Thoracic aorta (tissue), 2 donors: Measurements from ENCODE around the gene GRB10. TPM values are rescaled to one million over a fixed set of nuclear protein-coding genes. Genes with fewer than 3 reads are reported as not detected.
A peak's percentile ranks its signal among the peaks of the same experiment; 100 is the strongest.

ENCODE experiments used
- ATAC-seq: fragments of 150-250 bp; one replicate; pipeline ENCODE4 v1.8.0; 2017; ENCODE audit warnings: low read depth; ENCODE audit not compliant: insufficient number of reproducible peaks, low FRiP score
- DNase-seq: peaks from one replicate; pipeline ENCODE4 v3.0.0-alpha.2; 2020; ENCODE audit warnings: low spot score
- H3K27ac ChIP-seq, 2 donors: fragments of 200-600 bp; sonication (generic); 1 replicate in 1 of 2; 2 replicates in 1 of 2; pipeline ENCODE4 v1.5.1; 2016; ENCODE audit warnings: mild to moderate bottlenecking in 2 of 2, moderate library complexity in 2 of 2
- H3K27me3 ChIP-seq: fragments of 200-600 bp; sonication (generic); replicated peaks from 2 replicates; pipeline ENCODE4 v1.6.0; 2016; ENCODE audit warnings: mild to moderate bottlenecking; ENCODE audit not compliant: insufficient read depth
- H3K36me3 ChIP-seq: fragments of 200-600 bp; sonication (generic); one replicate; pipeline ENCODE4 v1.5.1; 2016
- H3K4me1 ChIP-seq, 2 donors: fragments of 200-600 bp; sonication (generic); 1 replicate in 1 of 2; 2 replicates in 1 of 2; pipeline versions ENCODE4 v1.5.1 to v1.6.0; 2016; ENCODE audit warnings: low read depth in 2 of 2, mild to moderate bottlenecking in 1 of 2; ENCODE audit not compliant: control insufficient read depth in 1 of 2
- H3K4me3 ChIP-seq: fragments of 200-600 bp; sonication (generic); 2 replicates; pipeline ENCODE4 v1.5.1; 2016; ENCODE audit warnings: mild to moderate bottlenecking
- H3K9me3 ChIP-seq: fragments of 200-600 bp; sonication (generic); 2 replicates; pipeline ENCODE4 v1.5.1; 2016
- total RNA-seq, 2 donors: library from RNA; depleted of rRNA; stranded (reverse); fragments of >200 nt; gene quantifications; one replicate each; pipeline versions ENCODE4 v1.1.0 to v1.2.3, GENCODE V29; 2016
- TF ChIP-seq, protein P1 (sequence below): fragments of 200-600 bp; sonication (generic); IDR thresholded peaks from one replicate; pipeline ENCODE4 v1.5.1; 2019; ENCODE audit warnings: antibody characterized with exemption

GRB10 gene
- total RNA-seq, 2 donors from 2014 or later = 59.2 to 104 TPM

DNA sequence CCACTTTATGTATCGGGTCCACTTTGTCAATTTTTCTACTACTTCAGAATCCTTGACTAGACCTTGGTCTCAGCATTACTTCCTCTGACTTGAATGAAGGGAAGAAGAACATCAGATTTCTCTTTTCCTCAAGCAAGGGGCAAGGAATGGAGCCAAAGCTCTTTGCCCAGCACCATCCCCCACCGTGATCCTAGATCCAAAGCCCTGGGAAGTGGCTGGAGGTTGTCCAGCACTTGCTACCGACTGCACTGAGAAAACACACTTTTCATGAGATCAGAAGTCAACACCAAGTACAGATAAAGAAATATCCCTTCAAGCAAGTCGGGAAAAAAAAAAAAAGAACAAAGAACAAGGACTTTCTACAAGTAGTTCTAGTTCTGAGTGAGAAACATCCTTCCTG is 115.4 kb downstream of the GRB10 start:
- Histone ChIP-seq H3K4me1 (peaks cover 43 to 59% of the 10 kb centered on the region in 2 donors), H3K27me3 (no peaks in the 10 kb centered on the region), H3K36me3 (no peaks in the 10 kb centered on the region), H3K4me3 (peak overlapping the region; percentile 12), H3K27ac (peak overlapping the region; percentile 73 to 77), H3K9me3 (no peaks in the 10 kb centered on the region)
- DNase-seq = no peak
- TF ChIP-seq, protein P1, sequence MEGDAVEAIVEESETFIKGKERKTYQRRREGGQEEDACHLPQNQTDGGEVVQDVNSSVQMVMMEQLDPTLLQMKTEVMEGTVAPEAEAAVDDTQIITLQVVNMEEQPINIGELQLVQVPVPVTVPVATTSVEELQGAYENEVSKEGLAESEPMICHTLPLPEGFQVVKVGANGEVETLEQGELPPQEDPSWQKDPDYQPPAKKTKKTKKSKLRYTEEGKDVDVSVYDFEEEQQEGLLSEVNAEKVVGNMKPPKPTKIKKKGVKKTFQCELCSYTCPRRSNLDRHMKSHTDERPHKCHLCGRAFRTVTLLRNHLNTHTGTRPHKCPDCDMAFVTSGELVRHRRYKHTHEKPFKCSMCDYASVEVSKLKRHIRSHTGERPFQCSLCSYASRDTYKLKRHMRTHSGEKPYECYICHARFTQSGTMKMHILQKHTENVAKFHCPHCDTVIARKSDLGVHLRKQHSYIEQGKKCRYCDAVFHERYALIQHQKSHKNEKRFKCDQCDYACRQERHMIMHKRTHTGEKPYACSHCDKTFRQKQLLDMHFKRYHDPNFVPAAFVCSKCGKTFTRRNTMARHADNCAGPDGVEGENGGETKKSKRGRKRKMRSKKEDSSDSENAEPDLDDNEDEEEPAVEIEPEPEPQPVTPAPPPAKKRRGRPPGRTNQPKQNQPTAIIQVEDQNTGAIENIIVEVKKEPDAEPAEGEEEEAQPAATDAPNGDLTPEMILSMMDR = no peak
- ATAC-seq = no peak

DNA sequence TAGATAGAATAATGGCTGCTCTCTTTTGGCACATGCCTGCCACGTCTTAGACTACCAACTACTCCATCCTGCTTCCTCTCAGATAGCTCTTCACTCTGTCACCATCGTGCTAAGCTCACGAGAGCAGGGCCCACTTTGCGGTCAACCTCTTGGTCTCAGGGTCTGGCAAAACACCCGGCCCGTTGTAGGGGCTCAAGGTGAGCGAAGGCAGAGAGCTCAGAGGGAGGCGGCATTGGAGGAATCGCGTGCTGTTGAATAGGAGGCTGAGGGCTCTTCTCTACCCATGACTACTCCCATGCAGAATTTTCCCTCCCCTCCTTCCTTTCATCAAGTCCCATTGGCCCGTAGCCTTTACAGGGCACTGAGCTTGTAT is 116.6 kb downstream of the GRB10 start:
- Histone ChIP-seq H3K9me3 (no peaks in the 10 kb centered on the region), H3K36me3 (no peaks in the 10 kb centered on the region), H3K27ac (peak overlapping the region in 1 of 2 donors; percentile 77), H3K4me3 (no peak overlapping the region), H3K27me3 (no peaks in the 10 kb centered on the region), H3K4me1 (peaks cover 55 to 68% of the 10 kb centered on the region in 2 donors)
- DNase-seq = no peak
- ATAC-seq = no peak
- TF ChIP-seq, protein P1 = no peak

DNA sequence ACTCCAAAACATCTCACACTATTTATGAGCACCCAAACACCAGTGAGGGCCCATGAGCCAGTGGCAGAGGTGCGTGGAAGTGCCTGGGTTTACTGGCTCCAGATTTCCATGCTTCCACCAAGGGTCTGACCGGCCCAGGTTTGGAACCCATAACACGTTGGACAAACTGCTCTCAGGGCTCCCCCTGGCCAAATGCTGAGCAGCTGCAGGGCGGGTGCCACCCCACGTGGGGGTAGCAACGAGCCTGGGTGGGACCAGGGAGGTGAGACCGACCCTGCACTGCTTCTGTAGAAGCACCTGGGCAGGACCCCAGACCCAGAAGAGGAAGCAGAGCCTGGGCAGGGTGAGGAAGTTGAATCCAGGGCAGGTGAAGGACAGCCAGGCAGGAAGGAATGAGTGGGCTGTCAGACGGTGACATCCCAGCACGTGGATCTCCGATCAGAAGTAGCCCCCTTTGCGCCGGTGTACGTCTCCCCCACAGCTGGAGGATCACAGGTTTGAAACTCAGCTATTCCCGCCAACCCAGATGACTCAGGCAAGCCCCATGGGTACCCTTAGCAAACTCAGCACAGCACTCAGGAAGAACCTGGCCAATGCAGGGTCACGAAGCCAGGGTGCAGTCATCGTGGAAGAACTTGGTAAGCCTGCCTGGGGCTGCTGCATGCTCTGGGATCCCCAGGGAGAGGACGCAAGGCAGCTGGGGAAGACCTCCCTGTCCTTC is 117.1 kb downstream of the GRB10 start:
- H3K9me3 ChIP-seq = no peaks in the 10 kb centered on the region
- H3K4me1 ChIP-seq = peaks cover 60 to 73% of the 10 kb centered on the region in 2 donors
- no peak overlapping the region for H3K4me3 ChIP-seq
- no peaks in the 10 kb centered on the region for H3K27me3 ChIP-seq
- no peak for DNase-seq
- ATAC-seq = no peak
- H3K27ac ChIP-seq = peak overlapping the region; percentile 6 to 77
- TF ChIP-seq, protein P1 = no peak
- H3K36me3 ChIP-seq = no peaks in the 10 kb centered on the region

DNA sequence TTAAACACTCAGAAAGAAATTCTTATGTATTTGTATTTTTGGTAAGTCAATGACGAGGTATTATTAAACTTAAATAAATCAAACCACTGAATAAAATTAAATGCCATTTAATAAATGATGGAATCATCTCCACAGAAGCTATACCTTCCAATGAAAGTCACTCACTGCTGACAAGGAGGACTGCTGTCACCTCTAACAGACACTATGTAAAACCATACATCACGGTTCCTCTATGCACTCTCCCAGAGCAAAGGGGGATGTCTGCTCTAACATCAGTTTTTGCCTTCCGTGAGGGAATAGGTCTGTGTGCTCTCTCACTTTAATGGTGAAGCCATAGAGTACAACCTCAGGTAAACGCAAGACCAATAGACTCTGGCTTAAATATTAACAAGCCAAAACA is 117.8 kb downstream of the GRB10 start:
- peak overlapping the region; percentile 6 to 77 for H3K27ac ChIP-seq
- H3K9me3 ChIP-seq = no peaks in the 10 kb centered on the region
- H3K4me3 ChIP-seq = no peak overlapping the region
- H3K27me3 ChIP-seq = no peaks in the 10 kb centered on the region
- DNase-seq (no peak), ATAC-seq (no peak)
- peaks cover 60 to 73% of the 10 kb centered on the region in 2 donors for H3K4me1 ChIP-seq
- TF ChIP-seq, protein P1 = no peak
- H3K36me3 ChIP-seq = no peaks in the 10 kb centered on the region

DNA sequence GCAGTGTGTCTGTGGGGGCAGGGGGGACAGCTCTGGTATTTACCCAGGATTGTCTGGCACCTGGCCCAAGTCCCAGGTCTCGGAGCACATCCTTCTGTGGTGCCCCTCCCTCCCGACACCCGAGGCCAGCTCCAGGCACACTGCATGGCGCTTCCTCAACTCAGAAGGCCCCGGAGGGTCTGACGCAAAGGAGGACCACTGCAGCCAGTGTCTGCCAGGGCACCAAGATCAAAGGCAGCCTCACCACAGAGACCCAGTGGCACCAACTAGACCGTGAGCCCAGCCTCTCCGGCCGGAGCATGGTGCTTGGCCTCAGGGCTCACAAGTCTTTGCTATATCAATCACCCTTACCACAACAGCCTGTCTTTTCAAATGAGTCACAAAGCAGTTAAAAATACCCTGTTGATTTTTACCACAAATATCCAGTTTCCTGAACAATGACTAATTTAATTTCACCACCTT is 118.2 kb downstream of the GRB10 start:
- Histone ChIP-seq H3K4me3 (peak overlapping the region; percentile 4), H3K9me3 (no peaks in the 10 kb centered on the region), H3K27me3 (no peaks in the 10 kb centered on the region), H3K4me1 (peaks cover 60 to 73% of the 10 kb centered on the region in 2 donors), H3K27ac (peak overlapping the region; percentile 20 to 77), H3K36me3 (no peaks in the 10 kb centered on the region)
- TF ChIP-seq, protein P1 = no peak
- DNase-seq = no peak
- ATAC-seq = no peak
